MG63 (cell line): ENCODE measurements around the gene ASIC4. TPM values are rescaled to one million over a fixed set of nuclear protein-coding genes. Genes with fewer than 3 reads are reported as not detected.

Experiments
- DNase-seq: peaks from one replicate; pipeline ENCODE4 v3.0.0-alpha.2; 2020
- H3K27me3 ChIP-seq: fragments of 250-450 bp; sonication (Bioruptor Pico); 2 replicates; pipeline ENCODE4 v1.5.1; 2020; ENCODE audit warnings: mild to moderate bottlenecking, moderate library complexity
- H3K36me3 ChIP-seq: fragments of 250-450 bp; sonication (Bioruptor Pico); 2 replicates; pipeline ENCODE4 v1.5.1; 2020; ENCODE audit warnings: mild to moderate bottlenecking, moderate library complexity
- H3K4me3 ChIP-seq: fragments of 250-450 bp; sonication (Bioruptor Pico); 2 replicates; pipeline ENCODE4 v1.5.1; 2020; ENCODE audit warnings: mild to moderate bottlenecking, moderate library complexity
- H3K9me3 ChIP-seq: fragments of 250-450 bp; sonication (Bioruptor Pico); 2 replicates; pipeline ENCODE4 v1.5.1; 2020; ENCODE audit warnings: mild to moderate bottlenecking, moderate library complexity
- total RNA-seq: library from RNA; depleted of rRNA; stranded (reverse); fragments of >200 nt; shearing (Covaris generic); gene quantifications from 2 replicates; pipeline ENCODE4 v1.2.3, GENCODE V29; 2014; ENCODE audit warnings: low replicate concordance

Gene ASIC4
- total RNA-seq, 1 experiment from 2014 or later = not detected

GRCh38 chr2:219561179-219562048 lies 47.1 kb downstream of the ASIC4 start:
- Histone ChIP-seq H3K9me3 (no peaks in the 10 kb centered on the region), H3K4me3 (no peak overlapping the region), H3K36me3 (no peaks in the 10 kb centered on the region; the same call in 1 of the 2 replicates), H3K27me3 (no peaks in the 10 kb centered on the region)
- DNase-seq = no peak

DNA sequence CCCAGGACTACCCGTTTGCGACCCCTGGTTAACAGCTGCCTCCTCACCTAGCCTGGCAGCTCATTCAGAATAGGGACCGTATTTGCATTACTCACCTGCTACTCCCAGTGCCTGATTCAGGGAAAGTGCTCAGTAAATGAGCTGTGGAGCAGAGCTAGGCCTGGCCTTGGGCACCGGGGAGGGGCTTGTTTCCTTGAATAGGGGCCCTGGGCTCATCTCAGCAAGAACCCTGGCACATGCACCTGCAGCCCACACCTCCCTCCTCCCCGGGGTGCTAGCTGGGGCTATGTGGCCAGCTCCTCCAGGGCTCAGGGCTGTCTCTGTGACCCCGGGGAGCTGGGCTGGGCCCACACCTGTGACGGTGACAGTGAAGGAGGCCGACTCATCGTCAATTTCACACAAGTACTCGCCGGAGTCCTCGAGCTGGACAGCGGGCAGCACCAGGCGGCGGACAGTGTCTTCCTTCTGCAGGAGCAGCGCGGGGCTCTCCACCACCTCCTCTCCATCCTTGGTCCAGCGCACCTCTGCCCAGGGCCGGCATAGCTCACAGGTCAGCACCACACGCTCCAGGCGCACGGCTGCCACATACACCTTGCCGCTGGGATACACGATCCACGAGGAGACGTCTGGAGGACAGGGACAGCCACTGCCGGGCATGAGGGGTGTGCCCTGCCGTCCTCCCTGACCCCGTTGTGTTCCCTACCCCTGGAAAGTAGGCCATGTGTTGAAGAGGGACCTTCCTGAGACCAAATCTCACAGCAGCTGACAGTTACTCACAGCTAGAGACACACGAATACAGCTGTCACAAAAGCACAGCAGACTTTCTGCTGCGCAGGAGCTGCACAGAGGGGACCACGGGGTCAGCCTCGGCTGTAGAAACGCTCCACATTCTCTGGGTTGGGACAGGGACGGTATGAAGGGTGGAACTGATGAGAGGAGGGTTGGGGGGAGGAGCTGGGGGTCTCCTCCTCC lies 48.1 kb downstream of the ASIC4 start:
- Histone ChIP-seq H3K36me3 (no peaks in the 10 kb centered on the region; the same call in none of the 2 replicates), H3K4me3 (no peak overlapping the region), H3K9me3 (no peaks in the 10 kb centered on the region), H3K27me3 (no peaks in the 10 kb centered on the region)
- no peak for DNase-seq

GRCh38 chr2:219563271-219563928 lies 49.1 kb downstream of the ASIC4 start:
- Histone ChIP-seq H3K27me3 (no peaks in the 10 kb centered on the region), H3K4me3 (no peak overlapping the region), H3K36me3 (peaks cover 2% of the 10 kb centered on the region), H3K9me3 (no peaks in the 10 kb centered on the region)
- DNase-seq = no peak

GRCh38 chr2:219565130-219566080 lies 51.1 kb downstream of the ASIC4 start:
- no peak for DNase-seq

GRCh38 chr2:219566640-219567039 lies 52.4 kb downstream of the ASIC4 start:
- H3K9me3 ChIP-seq = no peaks in the 10 kb centered on the region
- H3K36me3 ChIP-seq = peaks cover 14% of the 10 kb centered on the region
- no peak overlapping the region for H3K4me3 ChIP-seq
- H3K27me3 ChIP-seq = no peaks in the 10 kb centered on the region
- no peak for DNase-seq

More at GRCh38 chr2:219565130-219566080, 51.1 kb downstream of the ASIC4 start:
- no peaks in the 10 kb centered on the region for H3K27me3 ChIP-seq
- no peaks in the 10 kb centered on the region for H3K9me3 ChIP-seq
- no peak overlapping the region for H3K4me3 ChIP-seq
- H3K36me3 ChIP-seq = peaks cover 14% of the 10 kb centered on the region

DNA sequence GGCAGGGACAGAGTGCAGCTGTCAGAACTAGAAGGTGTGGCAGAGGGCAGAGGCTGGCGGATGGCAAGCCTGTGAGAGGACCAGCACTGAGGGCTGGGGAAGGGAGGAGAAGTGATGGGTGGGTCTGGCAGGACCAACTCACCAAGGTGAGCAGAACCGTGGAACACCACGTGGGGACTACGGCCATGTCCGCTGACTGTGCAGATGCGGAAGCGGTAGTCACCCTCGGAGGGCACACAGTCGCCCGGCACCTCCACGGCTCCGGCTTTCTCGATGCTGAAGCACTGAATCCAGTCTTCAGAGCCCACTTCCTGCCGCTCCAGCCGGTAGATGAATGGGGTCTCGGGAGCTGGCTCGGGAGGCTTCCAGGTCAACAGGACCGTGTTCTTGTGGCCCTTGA lies 52.8 kb downstream of the ASIC4 start:
- no peak overlapping the region for H3K4me3 ChIP-seq
- DNase-seq = no peak
- no peaks in the 10 kb centered on the region for H3K9me3 ChIP-seq
- no peaks in the 10 kb centered on the region for H3K27me3 ChIP-seq
- peaks cover 14% of the 10 kb centered on the region for H3K36me3 ChIP-seq

DNA sequence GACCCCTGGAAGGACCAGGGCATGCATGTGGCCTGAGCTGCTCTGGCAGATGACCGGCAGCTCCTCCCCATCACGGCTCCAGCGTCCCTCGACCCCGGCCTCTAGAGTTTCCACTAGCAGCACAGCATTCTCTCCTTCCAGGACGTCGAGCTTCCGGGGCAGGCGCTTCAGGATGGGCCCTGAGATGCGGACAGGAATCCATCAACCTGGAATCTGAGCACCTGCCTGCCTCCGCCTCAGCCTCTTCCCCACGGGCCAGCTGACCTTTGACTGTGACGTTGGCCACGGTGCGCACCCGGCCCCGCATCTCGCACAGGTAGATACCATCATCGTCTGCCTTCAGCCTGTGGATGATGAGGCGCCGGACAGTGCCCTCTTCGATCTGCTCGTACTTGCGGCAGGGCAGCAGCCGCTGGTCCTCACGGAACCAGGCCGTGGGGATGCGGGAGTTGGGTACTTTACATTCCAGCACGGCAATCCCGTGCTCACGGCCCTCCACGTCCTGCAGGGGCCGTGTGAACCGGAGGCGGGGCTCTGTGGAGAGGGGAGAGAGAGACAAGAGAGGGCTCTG lies 53.6 kb downstream of the ASIC4 start:
- DNase-seq = no peak
- Histone ChIP-seq H3K9me3 (no peaks in the 10 kb centered on the region), H3K36me3 (peaks cover 14% of the 10 kb centered on the region), H3K27me3 (no peaks in the 10 kb centered on the region), H3K4me3 (no peak overlapping the region)

GRCh38 chr2:219569041-219569440 lies 54.8 kb downstream of the ASIC4 start:
- Histone ChIP-seq H3K27me3 (no peaks in the 10 kb centered on the region), H3K36me3 (peaks cover 14% of the 10 kb centered on the region), H3K4me3 (no peak overlapping the region), H3K9me3 (no peaks in the 10 kb centered on the region)
- DNase-seq = no peak

DNA sequence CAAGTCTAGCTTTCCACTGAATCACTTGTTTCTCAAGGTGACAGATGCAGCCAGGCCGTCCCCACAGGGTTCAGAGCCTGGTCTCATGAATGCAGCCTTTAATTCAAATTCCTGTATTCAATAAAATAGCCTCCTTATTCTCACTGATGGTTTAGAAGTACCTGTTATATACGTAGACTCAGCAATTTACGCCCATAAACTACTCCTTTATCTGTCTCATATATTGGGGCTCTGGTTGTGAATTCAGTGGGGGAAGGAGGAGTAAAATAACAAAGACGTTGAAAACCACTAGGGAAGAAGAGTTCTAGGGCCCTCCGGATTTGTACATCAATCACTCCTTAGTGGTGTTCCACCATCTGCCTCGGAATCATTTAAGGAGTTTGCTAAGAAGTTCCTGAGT lies 55.4 kb downstream of the ASIC4 start:
- Histone ChIP-seq H3K9me3 (no peaks in the 10 kb centered on the region), H3K36me3 (peaks cover 14% of the 10 kb centered on the region), H3K27me3 (no peaks in the 10 kb centered on the region), H3K4me3 (peak overlapping the region; percentile 69)
- DNase-seq = no peak

DNA sequence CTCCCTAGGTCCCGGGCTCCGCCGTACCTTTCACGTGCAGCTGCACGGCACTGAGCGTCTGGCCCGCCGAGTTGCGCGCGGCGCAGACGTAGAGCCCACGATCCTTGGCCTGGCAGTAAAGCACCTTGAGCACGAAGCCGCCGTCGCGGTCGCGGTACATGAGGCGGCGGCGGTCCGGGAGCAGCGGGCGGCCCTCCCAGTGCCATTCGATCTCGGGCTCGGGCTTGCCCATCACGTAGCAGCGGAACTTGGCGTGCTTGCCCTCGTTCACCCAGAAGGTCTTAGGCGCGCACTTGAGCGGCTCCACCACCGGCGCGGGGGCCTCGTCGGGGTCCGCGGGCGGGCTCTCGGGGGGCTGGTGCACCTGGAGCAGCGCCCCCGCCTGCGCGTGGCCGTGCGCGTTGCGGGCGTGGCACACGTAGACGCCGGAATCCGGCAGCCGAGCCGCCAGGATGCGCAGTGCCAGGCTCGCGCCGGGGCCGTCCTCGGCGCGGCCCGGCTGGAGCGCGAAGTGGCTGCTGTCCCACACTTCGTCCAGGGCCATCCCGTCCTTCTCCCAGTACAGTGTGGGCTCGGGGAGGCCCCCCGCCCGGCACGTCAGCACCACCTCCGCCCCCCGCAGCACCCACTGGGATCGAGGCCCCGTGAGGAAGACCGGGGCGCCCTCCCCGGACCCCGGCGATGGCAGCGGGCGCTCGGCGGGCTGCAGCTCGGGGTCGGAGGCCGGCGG lies 56.1 kb downstream of the ASIC4 start:
- peak; percentile 53 for DNase-seq
- Histone ChIP-seq H3K9me3 (no peaks in the 10 kb centered on the region), H3K36me3 (peaks cover 14% of the 10 kb centered on the region), H3K27me3 (no peaks in the 10 kb centered on the region), H3K4me3 (peak overlapping the region; percentile 69)

- peak; percentile 22 for DNase-seq
- H3K36me3 ChIP-seq = peaks cover 14% of the 10 kb centered on the region
- H3K4me3 ChIP-seq = peak overlapping the region; percentile 69
- H3K27me3 ChIP-seq = no peaks in the 10 kb centered on the region
- H3K9me3 ChIP-seq = no peaks in the 10 kb centered on the region
Observed at GRCh38 chr2:219570924-219571310, 56.6 kb downstream of the ASIC4 start.

DNA sequence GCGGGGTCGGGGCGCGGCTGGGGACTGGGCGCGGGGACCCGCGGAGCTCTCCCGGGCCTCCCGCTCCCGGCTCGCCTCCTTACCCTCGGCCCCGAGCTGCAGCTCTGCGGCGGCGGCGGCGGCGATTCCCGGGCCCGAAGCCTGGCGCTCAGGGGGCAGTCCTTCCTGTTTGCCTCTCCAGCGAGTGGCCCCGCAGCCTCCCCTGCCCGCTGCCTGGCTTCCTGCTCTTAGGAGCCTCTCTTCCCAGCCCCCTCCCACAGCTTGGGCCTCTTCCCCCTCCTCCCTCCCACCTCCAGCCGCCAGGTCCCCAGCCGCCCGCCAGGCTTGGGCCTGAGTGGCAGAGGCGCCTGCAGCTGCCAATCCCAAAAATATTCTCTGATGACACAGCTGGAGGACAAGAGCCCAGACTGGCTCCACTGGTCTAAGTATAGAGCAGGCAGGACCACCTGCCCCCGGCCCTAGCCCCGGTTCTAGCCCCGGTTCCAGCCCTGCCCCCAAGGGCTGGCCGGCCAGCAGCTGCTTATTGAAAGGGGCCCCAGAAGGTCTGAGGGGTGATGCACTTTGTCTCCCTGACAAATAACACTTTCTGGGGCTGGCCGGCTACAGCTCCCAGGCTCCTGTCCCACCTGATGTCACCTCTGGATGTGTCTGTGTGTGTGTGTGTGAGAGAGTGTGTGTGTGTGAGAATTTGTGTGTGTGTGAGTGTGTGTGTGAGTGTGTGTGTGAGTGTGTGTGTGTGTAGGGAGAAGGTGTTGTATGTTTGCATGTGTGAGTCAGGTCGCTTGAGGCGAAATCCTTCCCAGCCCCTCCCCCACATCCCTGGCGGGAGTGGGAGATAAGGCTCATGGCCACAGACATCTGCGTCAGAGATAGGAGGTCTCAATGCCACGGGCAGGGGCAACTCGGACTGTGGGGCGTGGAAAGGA lies 57.3 kb downstream of the ASIC4 start, which contains the start of gene OBSL1:
OBSL1 (minus strand) TSS at position 229 of the 926 bp plus-strand sequence. CDS start 307 bp downstream, outside the sequence.
- no peaks in the 10 kb centered on the region for H3K27me3 ChIP-seq
- DNase-seq = peak; percentile 89
- no peaks in the 10 kb centered on the region for H3K9me3 ChIP-seq
- peaks cover 14% of the 10 kb centered on the region for H3K36me3 ChIP-seq
- H3K4me3 ChIP-seq = peak within 1 kb of the TSS; percentile 69

DNA sequence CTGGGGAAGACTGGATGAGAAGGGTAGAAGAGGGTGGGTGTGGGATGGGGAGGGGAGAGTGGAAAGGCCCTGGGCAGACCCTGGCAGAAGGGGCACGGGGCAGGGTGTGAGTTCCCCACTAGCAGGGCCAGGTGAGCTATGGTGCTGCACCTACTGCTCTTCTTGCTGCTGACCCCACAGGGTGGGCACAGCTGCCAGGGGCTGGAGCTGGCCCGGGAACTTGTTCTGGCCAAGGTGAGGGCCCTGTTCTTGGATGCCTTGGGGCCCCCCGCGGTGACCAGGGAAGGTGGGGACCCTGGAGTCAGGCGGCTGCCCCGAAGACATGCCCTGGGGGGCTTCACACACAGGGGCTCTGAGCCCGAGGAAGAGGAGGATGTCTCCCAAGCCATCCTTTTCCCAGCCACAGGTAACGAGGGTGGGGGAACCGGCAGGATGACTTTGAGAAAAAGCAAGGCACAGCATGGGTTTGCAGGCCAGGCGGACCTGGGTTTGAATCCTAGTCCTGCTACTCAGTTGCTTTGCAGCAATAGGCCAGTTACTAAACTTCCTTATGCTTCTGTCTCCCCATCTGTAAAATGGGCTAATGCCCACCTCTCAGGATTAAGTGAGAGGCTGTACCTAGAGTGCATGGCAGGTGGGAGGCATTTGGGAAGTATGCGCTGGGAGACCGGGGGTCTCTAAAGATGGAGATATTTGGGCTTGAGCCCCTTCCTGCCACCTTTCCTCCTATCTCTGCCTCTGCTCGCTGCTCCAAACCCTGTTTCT lies 58.1 kb downstream of the ASIC4 start, which contains the start of gene INHA:
INHA (plus strand) TSS at position 74 of the 765 bp plus-strand sequence; CDS start at position 139, 65 bp downstream.
- Histone ChIP-seq H3K9me3 (no peaks in the 10 kb centered on the region), H3K36me3 (peaks cover 14% of the 10 kb centered on the region), H3K27me3 (no peaks in the 10 kb centered on the region), H3K4me3 (peak within 1 kb of the TSS; percentile 69)
- DNase-seq = no peak
